DMS53 (cell line): ENCODE measurements around the gene POLD1.

Experiments
- DNase-seq: peaks from one replicate; lab custom pipeline; 2025; lab: John Stamatoyannopoulos, UW

Gene POLD1

GRCh38 chr19:50418176-50419021 lies 34.3 kb downstream of the POLD1 start, which contains the start of gene SPIB:
Gene SPIB, plus strand, starts transcription at chr19:50418938. Its CDS starts 25 bp downstream, at chr19:50418963.
- DNase-seq, result no peak

- peak; percentile 15 for DNase-seq
Measured at GRCh38 chr19:50419022-50419579, 35.0 kb downstream of the POLD1 start.

- no peak for DNase-seq
Measured at GRCh38 chr19:50419580-50420035, 35.5 kb downstream of the POLD1 start.

- DNase-seq, result no peak
Measured at GRCh38 chr19:50420127-50420526, 36.0 kb downstream of the POLD1 start.

GRCh38 chr19:50420808-50421207 lies 36.7 kb downstream of the POLD1 start:
- DNase-seq, result no peak

- DNase-seq, result no peak
Measured at GRCh38 chr19:50422397-50423278, 38.5 kb downstream of the POLD1 start.

- DNase-seq, result no peak
Measured at GRCh38 chr19:50423279-50424113, 39.3 kb downstream of the POLD1 start.

- DNase-seq, result no peak
Measured at GRCh38 chr19:50425581-50425980, 41.4 kb downstream of the POLD1 start.

- no peak for DNase-seq
Measured at GRCh38 chr19:50427318-50427925, 43.3 kb downstream of the POLD1 start.

GRCh38 chr19:50427997-50428425 lies 43.9 kb downstream of the POLD1 start:
- DNase-seq, result peak; percentile 59

- no peak for DNase-seq
Measured at GRCh38 chr19:50428772-50429463, 44.8 kb downstream of the POLD1 start.

GRCh38 chr19:50430888-50431342 lies 46.8 kb downstream of the POLD1 start:
- DNase-seq, result peak; percentile 36

- DNase-seq, result peak; percentile 83
Measured at GRCh38 chr19:50431343-50432220, 47.4 kb downstream of the POLD1 start.

- DNase-seq, result peak; percentile 47
Measured at GRCh38 chr19:50432221-50433028, 48.3 kb downstream of the POLD1 start, which contains the start of gene MYBPC2. Gene MYBPC2, plus strand, starts transcription at chr19:50432892. Its CDS starts 62 bp downstream, at chr19:50432954.

- DNase-seq, result no peak
Measured at GRCh38 chr19:50433201-50434180, 49.3 kb downstream of the POLD1 start.

- no peak for DNase-seq
Measured at GRCh38 chr19:50434525-50434924, 50.4 kb downstream of the POLD1 start.

- DNase-seq, result no peak
Measured at GRCh38 chr19:50435221-50435620, 51.1 kb downstream of the POLD1 start.
